ENCODE measurements around the gene FOXA3. TPM values are rescaled to one million over a fixed set of nuclear protein-coding genes. Genes with fewer than 3 reads are reported as not detected.

FOXA3 gene
- total RNA-seq, 4 donors from 2014 or later: not detected

- H3K27me3 ChIP-seq: peaks cover 0 to 34% (median 10%) of the 10 kb centered on the region in 4 donors
- intact Hi-C loops (cut with DNase I): loop anchor here (5.0 kb wide), 1 partner anchor 65 kb away; no protein-coding TSS in a partner anchor
- no peak overlapping the region for H3K27ac ChIP-seq (replicated peaks in 1 of 4)
- H3K4me1 ChIP-seq: peaks cover 14 to 30% (median 23%) of the 10 kb centered on the region in 4 donors
- H3K36me3 ChIP-seq: peaks cover 0 to 43% (median 27%) of the 10 kb centered on the region in 4 donors
- peak; percentile 98 for DNase-seq (ENCODE audit: extremely low spot score)
- peak; percentile 90 to 98 (median 94) for TF ChIP-seq CTCF (IDR thresholded peaks at IDR 0.05)
- no peak for TF ChIP-seq POLR2A (IDR thresholded peaks at IDR 0.05; ENCODE audit: low read depth)
- no peak for TF ChIP-seq EP300 (IDR thresholded peaks at IDR 0.05)
- peak; percentile 37 to 73 for TF ChIP-seq POLR2AphosphoS5 (IDR thresholded peaks at IDR 0.05)
- 18% methylated on average over 24 of the region's 24 CpGs for WGBS
- no peaks in the 10 kb centered on the region for H3K9me3 ChIP-seq
- H3K4me3 ChIP-seq: no peak overlapping the region
Measured at GRCh38 chr19:45817010-45817724, 47.0 kb upstream of the FOXA3 start.

GRCh38 chr19:45817725-45818301 is 46.3 kb upstream of the FOXA3 start:
- TF ChIP-seq CTCF (IDR thresholded peaks at IDR 0.05): no peak
- Histone ChIP-seq H3K4me3 (no peak overlapping the region), H3K36me3 (peaks cover 0 to 49% (median 33%) of the 10 kb centered on the region in 4 donors), H3K27ac (replicated peaks in 1 of 4) (no peak overlapping the region), H3K9me3 (no peaks in the 10 kb centered on the region), H3K4me1 (peaks cover 14 to 30% (median 23%) of the 10 kb centered on the region in 4 donors), H3K27me3 (peaks cover 0 to 27% (median 8%) of the 10 kb centered on the region in 4 donors)
- intact Hi-C loops (cut with DNase I): loop anchor here (5.0 kb wide), 1 partner anchor 64 kb away; no protein-coding TSS in a partner anchor
- WGBS: 75% methylated on average over 10 of the region's 19 CpGs
- DNase-seq (ENCODE audit: extremely low spot score): no peak

GRCh38 chr19:45819769-45820168 is 44.4 kb upstream of the FOXA3 start:
- no peak for DNase-seq (ENCODE audit: extremely low spot score)
- no peaks in the 10 kb centered on the region for H3K9me3 ChIP-seq
- H3K4me3 ChIP-seq: no peak overlapping the region
- peaks cover 15 to 69% (median 51%) of the 10 kb centered on the region in 4 donors for H3K36me3 ChIP-seq
- TF ChIP-seq POLR2A (IDR thresholded peaks at IDR 0.05; ENCODE audit: low read depth) (no peak), CTCF (IDR thresholded peaks at IDR 0.05) (no peak), POLR2AphosphoS5 (IDR thresholded peaks at IDR 0.05) (no peak), EP300 (IDR thresholded peaks at IDR 0.05) (no peak)
- H3K27ac ChIP-seq (replicated peaks in 1 of 4): no peak overlapping the region
- peaks cover 13 to 41% (median 30%) of the 10 kb centered on the region in 4 donors for H3K4me1 ChIP-seq
- intact Hi-C loops (cut with DNase I): loop anchor here (5.0 kb wide), 1 partner anchor 63 kb away; no protein-coding TSS in a partner anchor
- H3K27me3 ChIP-seq: peaks cover 0 to 15% (median 5%) of the 10 kb centered on the region in 4 donors
- 86% methylated on average over 5 of the region's 6 CpGs for WGBS

- DNase-seq (ENCODE audit: extremely low spot score): no peak
- H3K27me3 ChIP-seq: peaks cover 0 to 7% (median under 1%) of the 10 kb centered on the region in 4 donors
- H3K4me1 ChIP-seq: peaks cover 7 to 33% (median 23%) of the 10 kb centered on the region in 4 donors
- intact Hi-C loops (cut with DNase I): no loop called here
- TF ChIP-seq POLR2A (IDR thresholded peaks at IDR 0.05; ENCODE audit: low read depth): no peak
- TF ChIP-seq EP300 (IDR thresholded peaks at IDR 0.05): no peak
- no peak for TF ChIP-seq CTCF (IDR thresholded peaks at IDR 0.05)
- no peak for TF ChIP-seq POLR2AphosphoS5 (IDR thresholded peaks at IDR 0.05)
- H3K9me3 ChIP-seq: no peaks in the 10 kb centered on the region
- peaks cover 23 to 77% (median 59%) of the 10 kb centered on the region in 4 donors for H3K36me3 ChIP-seq
- WGBS: 72% methylated on average over 16 of the region's 20 CpGs
- H3K4me3 ChIP-seq: no peak overlapping the region
- no peak overlapping the region for H3K27ac ChIP-seq (replicated peaks in 1 of 4)
Measured at GRCh38 chr19:45820413-45821102, 43.6 kb upstream of the FOXA3 start.
